B cell (primary cell): ENCODE results near the gene TMEM163.

ENCODE experiments used
- CTCF ChIP-seq: fragments of 200-600 bp; IDR thresholded peaks from one replicate; pipeline ENCODE4 v1.8.0; 2022; ENCODE audit warnings: antibody characterized with exemption, mild to moderate bottlenecking
- EZH2 ChIP-seq: IDR thresholded peaks from 2 replicates; pipeline ENCODE4 v1.6.1; 2012; ENCODE audit warnings: borderline replicate concordance, low read depth, mild to moderate bottlenecking, moderate library complexity, low read length; ENCODE audit not compliant: insufficient read depth, poor library complexity, severe bottlenecking

- no peak for TF ChIP-seq CTCF
- no peak for TF ChIP-seq EZH2
Measured at GRCh38 chr2:134583997-134584520, 134.7 kb downstream of the TMEM163 start.
